Mesothelial cell of epicardium (in vitro differentiated cells): ENCODE results near the gene VSIG10. TPM values are rescaled to one million over a fixed set of nuclear protein-coding genes. Genes with fewer than 3 reads are reported as not detected.

Experiments
- DNase-seq, 2 experiments: peaks; one replicate each; pipeline ENCODE4 v3.0.0; 2021; ENCODE audit warnings: low spot score in 2 of 2; ENCODE audit not compliant: unreplicated experiment in 2 of 2
- H3K27ac Mint-ChIP-seq: 2 replicates; pipeline ENCODE4 v1.8.0; 2021; ENCODE audit warnings: mixed read lengths
- H3K27me3 Mint-ChIP-seq: 2 replicates; pipeline ENCODE4 v1.8.0; 2021; ENCODE audit warnings: low read depth, mixed read lengths
- H3K36me3 Mint-ChIP-seq: 2 replicates; pipeline ENCODE4 v1.8.0; 2021; ENCODE audit warnings: mixed read lengths
- H3K4me1 Mint-ChIP-seq: 2 replicates; pipeline ENCODE4 v1.8.0; 2021; ENCODE audit warnings: mixed read lengths
- H3K4me3 Mint-ChIP-seq: 2 replicates; pipeline ENCODE4 v1.8.0; 2021; ENCODE audit warnings: mild to moderate bottlenecking, moderate library complexity, mixed read lengths
- H3K9me3 Mint-ChIP-seq: 2 replicates; pipeline ENCODE4 v1.8.0; 2021; ENCODE audit warnings: mixed read lengths
- total RNA-seq: library from RNA; stranded (reverse); gene quantifications from 3 replicates; pipeline ENCODE4 v1.2.1, GENCODE V29; 2021
- TF ChIP-seq, protein P1 (sequence below): fragments of 200-600 bp; sonication (generic); IDR thresholded peaks from one replicate; pipeline ENCODE4 v1.5.0; 2021; ENCODE audit warnings: antibody characterized with exemption; ENCODE audit not compliant: unreplicated experiment

VSIG10 gene
- total RNA-seq, 1 donor from 2014 or later: 22.0 TPM

DNA sequence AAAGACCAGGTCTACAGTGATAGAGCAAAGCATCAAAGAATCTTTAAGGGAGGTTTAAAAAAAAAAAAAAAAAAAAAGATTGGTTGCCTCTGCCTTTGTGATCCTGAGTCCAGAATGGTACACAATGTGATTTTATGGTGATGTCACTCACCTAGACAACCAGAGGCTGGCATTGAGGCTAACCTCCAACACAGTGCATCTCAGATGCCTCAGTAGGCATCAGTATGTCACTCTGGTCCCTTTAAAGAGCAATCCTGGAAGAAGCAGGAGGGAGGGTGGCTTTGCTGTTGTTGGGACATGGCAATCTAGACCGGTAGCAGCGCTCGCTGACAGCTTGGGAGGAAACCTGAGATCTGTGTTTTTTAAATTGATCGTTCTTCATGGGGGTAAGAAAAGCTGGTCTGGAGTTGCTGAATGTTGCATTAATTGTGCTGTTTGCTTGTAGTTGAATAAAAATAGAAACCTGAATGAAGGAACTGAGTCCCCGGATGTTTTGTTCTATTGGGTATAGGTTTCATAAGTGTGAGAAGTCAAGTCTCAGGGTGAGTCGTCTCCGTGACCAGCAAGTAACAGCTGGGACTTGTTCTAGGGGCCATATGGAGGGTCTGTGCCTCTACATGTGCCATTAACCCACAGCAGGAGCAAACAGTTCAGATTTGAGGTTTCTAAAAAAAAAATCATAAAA is 41.4 kb upstream of the VSIG10 start:
- DNase-seq: no peak
- no peak overlapping the region for H3K27ac Mint-ChIP-seq
- no peaks in the 10 kb centered on the region for H3K9me3 Mint-ChIP-seq
- peaks cover 39% of the 10 kb centered on the region for H3K36me3 Mint-ChIP-seq
- TF ChIP-seq, protein P1, sequence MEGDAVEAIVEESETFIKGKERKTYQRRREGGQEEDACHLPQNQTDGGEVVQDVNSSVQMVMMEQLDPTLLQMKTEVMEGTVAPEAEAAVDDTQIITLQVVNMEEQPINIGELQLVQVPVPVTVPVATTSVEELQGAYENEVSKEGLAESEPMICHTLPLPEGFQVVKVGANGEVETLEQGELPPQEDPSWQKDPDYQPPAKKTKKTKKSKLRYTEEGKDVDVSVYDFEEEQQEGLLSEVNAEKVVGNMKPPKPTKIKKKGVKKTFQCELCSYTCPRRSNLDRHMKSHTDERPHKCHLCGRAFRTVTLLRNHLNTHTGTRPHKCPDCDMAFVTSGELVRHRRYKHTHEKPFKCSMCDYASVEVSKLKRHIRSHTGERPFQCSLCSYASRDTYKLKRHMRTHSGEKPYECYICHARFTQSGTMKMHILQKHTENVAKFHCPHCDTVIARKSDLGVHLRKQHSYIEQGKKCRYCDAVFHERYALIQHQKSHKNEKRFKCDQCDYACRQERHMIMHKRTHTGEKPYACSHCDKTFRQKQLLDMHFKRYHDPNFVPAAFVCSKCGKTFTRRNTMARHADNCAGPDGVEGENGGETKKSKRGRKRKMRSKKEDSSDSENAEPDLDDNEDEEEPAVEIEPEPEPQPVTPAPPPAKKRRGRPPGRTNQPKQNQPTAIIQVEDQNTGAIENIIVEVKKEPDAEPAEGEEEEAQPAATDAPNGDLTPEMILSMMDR: no peak
- H3K4me1 Mint-ChIP-seq: no peaks in the 10 kb centered on the region
- no peaks in the 10 kb centered on the region for H3K27me3 Mint-ChIP-seq
- no peak overlapping the region for H3K4me3 Mint-ChIP-seq

DNA sequence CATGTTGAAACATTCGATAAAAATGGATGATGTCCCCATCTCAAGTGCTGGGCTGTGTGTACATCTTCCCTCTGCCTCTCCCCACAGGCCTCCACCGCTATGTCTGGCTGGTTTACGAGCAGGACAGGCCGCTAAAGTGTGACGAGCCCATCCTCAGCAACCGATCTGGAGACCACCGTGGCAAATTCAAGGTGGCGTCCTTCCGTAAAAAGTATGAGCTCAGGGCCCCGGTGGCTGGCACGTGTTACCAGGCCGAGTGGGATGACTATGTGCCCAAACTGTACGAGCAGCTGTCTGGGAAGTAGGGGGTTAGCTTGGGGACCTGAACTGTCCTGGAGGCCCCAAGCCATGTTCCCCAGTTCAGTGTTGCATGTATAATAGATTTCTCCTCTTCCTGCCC is 40.7 kb upstream of the VSIG10 start:
- H3K27ac Mint-ChIP-seq: no peak overlapping the region

DNA sequence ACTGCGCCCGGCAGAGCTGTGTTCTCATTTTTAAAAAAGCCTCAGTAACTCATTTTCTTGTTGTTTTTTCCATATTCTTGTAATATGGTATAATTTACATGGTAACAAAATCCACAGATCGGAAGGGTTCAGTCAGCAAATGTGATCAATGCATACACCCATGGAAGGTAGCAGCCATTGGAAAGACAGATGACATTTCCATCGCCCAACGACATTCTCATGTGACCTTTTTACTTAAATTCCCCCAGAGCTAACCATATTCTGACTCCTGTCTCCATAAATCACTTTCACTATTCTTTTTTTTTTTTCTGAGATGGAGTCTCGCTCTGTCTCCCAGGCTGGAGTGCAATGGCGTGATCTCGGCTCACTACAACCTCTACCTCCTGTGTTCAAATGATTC is 37.0 kb upstream of the VSIG10 start:
- no peak for DNase-seq
- Mint-ChIP-seq H3K4me1 (peaks cover 10% of the 10 kb centered on the region), H3K9me3 (no peaks in the 10 kb centered on the region), H3K27me3 (no peaks in the 10 kb centered on the region), H3K27ac (no peak overlapping the region), H3K4me3 (no peak overlapping the region), H3K36me3 (peaks cover 44% of the 10 kb centered on the region)
- TF ChIP-seq, protein P1: no peak

More for the DNA sequence above, 40.7 kb upstream of the VSIG10 start:
- no peak overlapping the region for H3K4me3 Mint-ChIP-seq
- TF ChIP-seq, protein P1: no peak
- H3K4me1 Mint-ChIP-seq: no peaks in the 10 kb centered on the region
- peaks cover 46% of the 10 kb centered on the region for H3K36me3 Mint-ChIP-seq
- H3K9me3 Mint-ChIP-seq: no peaks in the 10 kb centered on the region
- no peaks in the 10 kb centered on the region for H3K27me3 Mint-ChIP-seq
- no peak for DNase-seq

DNA sequence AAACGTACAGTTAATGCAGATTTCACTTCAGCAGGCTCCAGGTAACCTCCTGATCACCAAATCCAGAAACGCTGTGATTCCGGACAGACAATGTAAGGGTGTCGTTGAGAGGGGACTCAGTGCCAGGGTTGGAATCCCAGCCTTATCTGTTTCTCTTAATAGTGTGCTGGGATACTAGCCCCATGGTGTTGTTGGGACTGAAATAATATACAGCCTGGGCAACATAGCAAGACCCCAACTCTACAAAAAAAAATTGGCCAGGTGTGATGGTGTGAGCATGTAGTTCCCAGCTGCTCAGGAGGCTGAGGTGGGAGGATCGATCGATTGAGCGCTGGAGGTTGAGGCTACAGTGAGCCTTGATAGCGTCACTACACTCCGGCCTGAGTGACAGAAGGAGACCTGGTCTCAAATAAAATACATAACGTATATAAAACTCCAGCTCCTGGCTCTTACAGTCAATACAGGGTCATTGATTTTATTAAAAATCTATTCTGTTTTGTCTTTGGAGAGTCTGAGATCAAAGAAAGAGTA is 33.4 kb upstream of the VSIG10 start:
- DNase-seq: no peak
- Mint-ChIP-seq H3K36me3 (peaks cover 23% of the 10 kb centered on the region), H3K4me3 (peak overlapping the region; percentile 93), H3K27ac (peak overlapping the region; percentile 86), H3K9me3 (no peaks in the 10 kb centered on the region), H3K4me1 (peaks cover 14% of the 10 kb centered on the region), H3K27me3 (no peaks in the 10 kb centered on the region)
- TF ChIP-seq, protein P1: no peak

DNA sequence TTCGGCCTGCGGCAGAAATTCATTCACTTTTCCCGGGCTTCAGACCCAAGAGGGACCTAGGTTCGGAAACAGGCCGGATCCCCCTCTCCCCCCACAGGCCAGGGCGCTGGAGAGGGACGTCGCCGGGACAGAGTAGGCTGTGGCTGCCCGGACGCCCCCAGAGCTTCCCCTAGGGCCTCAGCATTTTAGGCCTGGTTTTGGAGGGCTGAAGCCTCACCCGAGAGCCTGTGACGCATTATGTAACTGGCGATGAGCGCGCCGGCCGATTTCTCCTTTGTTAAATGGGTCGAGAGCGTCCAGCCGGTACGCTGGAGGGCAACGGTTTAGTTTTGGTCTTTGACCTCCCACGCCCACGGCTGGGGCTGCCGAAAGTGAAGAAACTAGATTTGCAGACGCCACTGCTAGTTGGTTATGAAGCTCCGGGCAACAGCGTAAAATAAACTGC is 32.8 kb upstream of the VSIG10 start:
- Mint-ChIP-seq H3K9me3 (no peaks in the 10 kb centered on the region), H3K27me3 (no peaks in the 10 kb centered on the region), H3K27ac (peak overlapping the region; percentile 86), H3K36me3 (peaks cover 22% of the 10 kb centered on the region), H3K4me3 (peak overlapping the region; percentile 93), H3K4me1 (peaks cover 16% of the 10 kb centered on the region)
- TF ChIP-seq, protein P1: no peak
- peak in 1 of 2 experiments; percentile 51 for DNase-seq
